ENCODE results near the gene OGFOD3. TPM values are rescaled to one million over a fixed set of nuclear protein-coding genes. Genes with fewer than 3 reads are reported as not detected.

Gene OGFOD3
- total and polyA plus RNA-seq, 8 donors: 10.5 to 30.4 (median 17.4) TPM

- Histone ChIP-seq H3K4me3 (no peak overlapping the region), H3K27ac (no peak overlapping the region), H3K4me1 (peaks cover 0 to 8% (median 2%) of the 10 kb centered on the region in 4 donors), H3K36me3 (peaks cover 12 to 90% (median 72%) of the 10 kb centered on the region in 4 donors), H3K27me3 (no peaks in the 10 kb centered on the region), H3K9me3 (no peaks in the 10 kb centered on the region)
- TF ChIP-seq POLR2AphosphoS5 (IDR thresholded peaks at IDR 0.05): no peak
- no peak for TF ChIP-seq CTCF (IDR thresholded peaks at IDR 0.05)
- TF ChIP-seq POLR2A (IDR thresholded peaks at IDR 0.05): no peak
- no peak for TF ChIP-seq EP300 (IDR thresholded peaks at IDR 0.05)
- WGBS, 5 donors: 88 to 93% (median 93%) methylated on average over 14 of the region's 14 CpGs
- DNase-seq: no peak
- intact Hi-C loops (cut with DNase I; ENCODE audit: low total_unique reads): no loop called here
Observed at GRCh38 chr17:82405051-82405450, 13.3 kb downstream of the OGFOD3 start.

- H3K27me3 ChIP-seq: no peaks in the 10 kb centered on the region
- H3K4me1 ChIP-seq: peaks cover 0 to 19% (median 11%) of the 10 kb centered on the region in 4 donors
- WGBS, 5 donors: 95 to 97% (median 95%) methylated on average over 58 to 67 of the region's 67 CpGs
- no peaks in the 10 kb centered on the region for H3K9me3 ChIP-seq
- H3K4me3 ChIP-seq: no peak overlapping the region
- intact Hi-C loops (cut with DNase I; ENCODE audit: low total_unique reads): no loop called here
- H3K36me3 ChIP-seq: peaks cover 12 to 90% (median 69%) of the 10 kb centered on the region in 4 donors
- DNase-seq: no peak
- TF ChIP-seq POLR2AphosphoS5 (IDR thresholded peaks at IDR 0.05): no peak
- H3K27ac ChIP-seq: no peak overlapping the region
Observed at GRCh38 chr17:82403662-82404660, 14.4 kb downstream of the OGFOD3 start.

- Histone ChIP-seq H3K9me3 (no peaks in the 10 kb centered on the region), H3K36me3 (peaks cover 12 to 86% (median 64%) of the 10 kb centered on the region in 4 donors), H3K4me3 (no peak overlapping the region), H3K4me1 (peaks cover 0 to 23% (median 12%) of the 10 kb centered on the region in 4 donors), H3K27ac (no peak overlapping the region), H3K27me3 (no peaks in the 10 kb centered on the region)
- intact Hi-C loops (cut with DNase I; ENCODE audit: low total_unique reads): no loop called here
- no peak for TF ChIP-seq POLR2A (IDR thresholded peaks at IDR 0.05)
- no peak for TF ChIP-seq CTCF (IDR thresholded peaks at IDR 0.05)
- no peak for TF ChIP-seq EP300 (IDR thresholded peaks at IDR 0.05)
- no peak for TF ChIP-seq POLR2AphosphoS5 (IDR thresholded peaks at IDR 0.05)
- DNase-seq: no peak
- WGBS, 5 donors: 85 to 91% (median 87%) methylated on average over 7 of the region's 7 CpGs
Observed at GRCh38 chr17:82402865-82403264, 15.5 kb downstream of the OGFOD3 start.

- H3K4me1 ChIP-seq: peaks cover 0 to 24% (median 12%) of the 10 kb centered on the region in 4 donors
- H3K36me3 ChIP-seq: peaks cover 12 to 85% (median 65%) of the 10 kb centered on the region in 4 donors
- intact Hi-C loops (cut with DNase I; ENCODE audit: low total_unique reads): no loop called here
- H3K4me3 ChIP-seq: no peak overlapping the region
- H3K27me3 ChIP-seq: no peaks in the 10 kb centered on the region
- no peak for TF ChIP-seq CTCF (IDR thresholded peaks at IDR 0.05)
- no peak for TF ChIP-seq POLR2A (IDR thresholded peaks at IDR 0.05)
- no peak for TF ChIP-seq EP300 (IDR thresholded peaks at IDR 0.05)
- TF ChIP-seq POLR2AphosphoS5 (IDR thresholded peaks at IDR 0.05): no peak
- no peaks in the 10 kb centered on the region for H3K9me3 ChIP-seq
- DNase-seq: peak in 1 of 2 donors; percentile 49
- H3K27ac ChIP-seq: no peak overlapping the region
- WGBS, 5 donors: 77 to 83% (median 78%) methylated on average over 18 to 19 of the region's 19 CpGs
Observed at GRCh38 chr17:82400830-82401229, 17.6 kb downstream of the OGFOD3 start.

All from stomach (tissue), 9 donors.